ENCODE measurements around the gene BEAN1. TPM values are rescaled to one million over a fixed set of nuclear protein-coding genes. Genes with fewer than 3 reads are reported as not detected.
A peak's percentile ranks its signal among the peaks of the same experiment; 100 is the strongest.

Gene BEAN1
- total RNA-seq, 4 donors from 2014 or later = 0.23 to 0.50 TPM; not detected in 2

DNA sequence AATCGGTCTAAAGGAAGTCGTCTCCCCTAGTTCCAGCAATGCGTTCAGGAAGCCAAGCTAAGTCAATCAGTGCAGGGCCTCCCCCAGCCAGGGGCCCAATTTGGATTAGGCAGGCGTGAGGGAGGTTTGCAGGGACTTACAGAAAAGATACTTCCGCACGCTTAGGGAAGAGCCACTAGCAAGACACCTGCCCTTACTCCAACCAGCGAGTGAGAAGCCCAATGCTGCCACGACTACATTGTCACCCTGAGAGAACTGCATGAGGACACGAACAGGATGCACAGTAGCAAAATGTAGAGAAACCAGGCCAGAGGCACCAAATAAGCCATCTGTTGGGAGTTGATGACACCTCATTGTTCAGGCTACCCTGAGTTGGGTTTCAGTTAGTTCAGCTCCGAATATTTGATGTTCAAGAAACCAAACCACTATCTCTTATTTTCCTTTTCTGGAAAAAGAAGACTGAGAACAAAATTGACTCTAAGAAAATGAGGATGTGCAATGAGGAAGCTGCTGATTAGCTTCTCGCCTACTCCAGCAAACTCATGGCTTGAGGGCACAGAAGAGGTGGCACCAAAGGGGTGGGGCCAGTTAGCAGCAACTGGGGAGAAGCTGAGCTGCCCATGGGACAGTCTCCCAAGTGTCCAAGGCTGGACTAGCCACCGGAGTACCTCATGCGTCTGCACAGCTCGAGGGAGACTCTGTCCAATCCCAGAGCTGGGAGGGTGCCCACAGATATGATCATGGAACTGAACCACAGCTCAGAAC is 93.5 kb downstream of the BEAN1 start:
- intact Hi-C loops (cut with DNase I) = no loop called here
- Histone ChIP-seq H3K9me3 (no peaks in the 10 kb centered on the region), H3K27me3 (no peaks in the 10 kb centered on the region), H3K4me1 (peaks cover 63 to 95% (median 86%) of the 10 kb centered on the region in 4 donors), H3K4me3 (no peak overlapping the region), H3K27ac (replicated peaks in 1 of 4) (peak overlapping the region; percentile 58 to 93 (median 72)), H3K36me3 (peaks cover 4 to 44% (median 20%) of the 10 kb centered on the region in 4 donors)
- DNase-seq (ENCODE audit: extremely low spot score) = no peak
- WGBS = 73% methylated on average over 13 of the region's 14 CpGs
- TF ChIP-seq POLR2A (IDR thresholded peaks at IDR 0.05; ENCODE audit: low read depth) = no peak
- TF ChIP-seq POLR2AphosphoS5 (IDR thresholded peaks at IDR 0.05) = peak in 1 of 2 donors; percentile 22

- intact Hi-C loops (cut with DNase I) = no loop called here
- WGBS = 56% methylated on average over 2 of the region's 5 CpGs
- Histone ChIP-seq H3K36me3 (peaks cover 4 to 50% (median 27%) of the 10 kb centered on the region in 4 donors), H3K4me3 (no peak overlapping the region), H3K4me1 (peaks cover 56 to 88% (median 79%) of the 10 kb centered on the region in 4 donors), H3K9me3 (no peaks in the 10 kb centered on the region), H3K27me3 (no peaks in the 10 kb centered on the region), H3K27ac (replicated peaks in 1 of 4) (peak overlapping the region; percentile 50 to 93 (median 70))
- no peak for DNase-seq (ENCODE audit: extremely low spot score)
- no peak for TF ChIP-seq POLR2A (IDR thresholded peaks at IDR 0.05; ENCODE audit: low read depth)
Observed at GRCh38 chr16:66521252-66521713, 94.2 kb downstream of the BEAN1 start.

DNA sequence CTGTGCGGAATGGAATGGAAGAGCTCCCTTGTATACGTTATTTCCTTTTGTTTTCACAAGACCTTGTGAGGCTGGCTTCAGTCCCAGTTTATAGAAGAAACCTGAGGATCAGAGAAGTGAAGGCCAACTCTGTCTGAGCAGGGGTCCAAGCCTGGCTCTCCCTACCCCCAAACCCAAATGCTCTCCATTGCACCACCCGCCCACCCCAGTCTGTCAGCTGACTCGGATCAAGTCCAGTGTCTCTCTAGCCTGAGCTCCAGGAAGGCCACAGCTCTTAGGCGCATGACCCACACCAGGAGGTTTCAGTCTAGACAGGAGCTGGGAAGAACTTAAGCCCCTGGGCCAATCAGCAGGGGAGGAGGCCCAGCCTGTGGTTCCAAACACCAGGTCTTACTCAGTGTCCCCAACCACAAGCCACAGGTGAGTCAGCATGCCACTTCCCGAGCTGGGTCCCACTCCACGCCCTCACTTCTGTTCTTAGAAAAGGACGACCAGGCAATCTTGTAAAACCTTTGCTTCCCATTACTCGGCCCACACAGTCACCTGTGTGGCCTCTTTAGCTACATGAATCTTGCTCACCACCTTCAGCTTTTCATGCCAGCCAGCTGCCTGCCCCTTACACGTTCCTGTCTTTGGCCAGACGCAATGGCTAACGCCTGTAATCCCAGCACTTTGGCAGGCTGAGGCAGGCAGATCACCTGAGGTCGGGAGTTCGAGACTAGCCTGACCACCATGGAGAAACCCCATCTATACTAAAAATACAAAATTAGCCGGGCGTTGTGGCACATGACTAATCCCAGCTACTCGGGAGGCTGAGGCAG is 95.1 kb downstream of the BEAN1 start:
- intact Hi-C loops (cut with DNase I) = no loop called here
- no peak for DNase-seq (ENCODE audit: extremely low spot score)
- TF ChIP-seq EP300 (IDR thresholded peaks at IDR 0.05) = no peak
- no peak for TF ChIP-seq POLR2A (IDR thresholded peaks at IDR 0.05; ENCODE audit: low read depth)
- no peak for TF ChIP-seq POLR2AphosphoS5 (IDR thresholded peaks at IDR 0.05)
- no peak for TF ChIP-seq CTCF (IDR thresholded peaks at IDR 0.05)
- H3K4me1 ChIP-seq = peaks cover 49 to 80% (median 70%) of the 10 kb centered on the region in 4 donors
- H3K9me3 ChIP-seq = no peaks in the 10 kb centered on the region
- WGBS = 66% methylated on average over 15 of the region's 17 CpGs
- H3K27ac ChIP-seq (replicated peaks in 1 of 4) = peak overlapping the region; percentile 50 to 93 (median 70)
- H3K4me3 ChIP-seq = no peak overlapping the region
- H3K36me3 ChIP-seq = peaks cover 4 to 59% (median 36%) of the 10 kb centered on the region in 4 donors
- no peaks in the 10 kb centered on the region for H3K27me3 ChIP-seq

GRCh38 chr16:66522816-66523590 is 95.9 kb downstream of the BEAN1 start:
- intact Hi-C loops (cut with DNase I) = no loop called here
- H3K4me1 ChIP-seq = peaks cover 41 to 71% (median 61%) of the 10 kb centered on the region in 4 donors
- H3K36me3 ChIP-seq = peaks cover 12 to 68% (median 44%) of the 10 kb centered on the region in 4 donors
- 96% methylated on average over 8 of the region's 11 CpGs for WGBS
- H3K9me3 ChIP-seq = no peaks in the 10 kb centered on the region
- DNase-seq (ENCODE audit: extremely low spot score) = no peak
- H3K27me3 ChIP-seq = no peaks in the 10 kb centered on the region
- peak overlapping the region; percentile 2 to 93 (median 70) for H3K27ac ChIP-seq (replicated peaks in 1 of 4)
- no peak overlapping the region for H3K4me3 ChIP-seq
- TF ChIP-seq CTCF (IDR thresholded peaks at IDR 0.05) (no peak), EP300 (IDR thresholded peaks at IDR 0.05) (no peak), POLR2AphosphoS5 (IDR thresholded peaks at IDR 0.05) (no peak), POLR2A (IDR thresholded peaks at IDR 0.05; ENCODE audit: low read depth) (no peak)

- intact Hi-C loops (cut with DNase I) = no loop called here
- DNase-seq (ENCODE audit: extremely low spot score) = no peak
- Histone ChIP-seq H3K9me3 (no peaks in the 10 kb centered on the region), H3K27ac (replicated peaks in 1 of 4) (peak overlapping the region; percentile 2 to 93 (median 70)), H3K36me3 (peaks cover 19 to 77% (median 53%) of the 10 kb centered on the region in 4 donors), H3K4me1 (peaks cover 34 to 62% (median 56%) of the 10 kb centered on the region in 4 donors), H3K4me3 (no peak overlapping the region), H3K27me3 (no peaks in the 10 kb centered on the region)
- WGBS = 65% methylated on average over 9 of the region's 9 CpGs
- TF ChIP-seq CTCF (IDR thresholded peaks at IDR 0.05) = no peak
- no peak for TF ChIP-seq POLR2A (IDR thresholded peaks at IDR 0.05; ENCODE audit: low read depth)
- no peak for TF ChIP-seq EP300 (IDR thresholded peaks at IDR 0.05)
- no peak for TF ChIP-seq POLR2AphosphoS5 (IDR thresholded peaks at IDR 0.05)
Observed at GRCh38 chr16:66523861-66524354, 96.8 kb downstream of the BEAN1 start.
